ENCODE data around the gene CDC23. TPM values are rescaled to one million over a fixed set of nuclear protein-coding genes. Genes with fewer than 3 reads are reported as not detected.
A peak's percentile ranks its signal among the peaks of the same experiment; 100 is the strongest.
"Not testable (repeated sequence)": the region's sequence is repeated elsewhere in the genome, so short reads cannot be mapped to it uniquely, and the experiment has no call there.

The CDC23 gene
- total RNA-seq, 6 experiments from 2014 or later: 21.6 to 29.3 (median 28.6) TPM

DNA sequence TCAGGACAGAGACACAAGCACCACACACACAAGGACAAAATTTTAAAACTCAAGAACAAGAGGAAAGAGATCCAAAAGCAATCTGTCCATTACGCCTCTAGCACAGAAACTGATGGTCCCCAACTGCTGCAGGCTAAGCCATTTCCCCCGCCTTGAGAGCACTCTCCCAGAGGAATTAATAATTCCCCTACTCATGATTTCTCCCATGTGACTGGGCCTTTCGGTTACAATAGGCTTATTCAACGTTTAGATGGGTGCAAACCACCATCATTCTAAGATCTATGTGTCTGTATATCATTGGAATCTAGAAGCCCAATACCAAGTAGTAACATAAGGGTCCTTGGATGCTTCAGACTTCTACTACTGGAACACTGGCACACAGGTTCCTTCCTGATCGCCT lies 53.5 kb downstream of the CDC23 start:
- H3K36me3 Mint-ChIP-seq (ENCODE audit: low read depth): peaks cover 51% of the 10 kb centered on the region

DNA sequence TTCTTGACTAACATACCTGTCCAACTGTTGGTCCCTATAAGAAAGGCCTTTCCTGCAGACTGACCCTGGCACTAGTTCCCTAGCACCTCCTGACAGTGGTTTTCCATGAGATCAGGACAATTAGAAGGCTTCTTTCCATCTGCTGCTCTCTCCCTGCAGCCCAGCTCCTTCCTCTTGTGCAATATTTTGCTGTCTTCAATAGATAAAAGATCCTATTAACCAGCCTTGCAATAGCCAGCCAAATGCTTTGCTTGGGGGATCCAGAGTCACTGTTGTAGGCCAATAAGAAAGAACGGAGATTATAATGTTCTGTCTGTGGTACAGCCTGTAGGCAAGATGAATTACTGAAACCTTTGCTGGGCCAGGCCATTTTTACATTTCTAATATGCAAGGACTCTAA lies 55.5 kb downstream of the CDC23 start:
- Mint-ChIP-seq H3K4me3 (no peak overlapping the region), H3K27ac (no peak overlapping the region), H3K27me3 (ENCODE audit: insufficient read depth) (no peaks in the 10 kb centered on the region; the same call in 1 of the 2 replicates), H3K4me1 (ENCODE audit: low read depth) (no peaks in the 10 kb centered on the region), H3K9me3 (no peaks in the 10 kb centered on the region), H3K36me3 (ENCODE audit: low read depth) (peaks cover 34% of the 10 kb centered on the region)
- no peak for DNase-seq
- TF ChIP-seq, protein P1, sequence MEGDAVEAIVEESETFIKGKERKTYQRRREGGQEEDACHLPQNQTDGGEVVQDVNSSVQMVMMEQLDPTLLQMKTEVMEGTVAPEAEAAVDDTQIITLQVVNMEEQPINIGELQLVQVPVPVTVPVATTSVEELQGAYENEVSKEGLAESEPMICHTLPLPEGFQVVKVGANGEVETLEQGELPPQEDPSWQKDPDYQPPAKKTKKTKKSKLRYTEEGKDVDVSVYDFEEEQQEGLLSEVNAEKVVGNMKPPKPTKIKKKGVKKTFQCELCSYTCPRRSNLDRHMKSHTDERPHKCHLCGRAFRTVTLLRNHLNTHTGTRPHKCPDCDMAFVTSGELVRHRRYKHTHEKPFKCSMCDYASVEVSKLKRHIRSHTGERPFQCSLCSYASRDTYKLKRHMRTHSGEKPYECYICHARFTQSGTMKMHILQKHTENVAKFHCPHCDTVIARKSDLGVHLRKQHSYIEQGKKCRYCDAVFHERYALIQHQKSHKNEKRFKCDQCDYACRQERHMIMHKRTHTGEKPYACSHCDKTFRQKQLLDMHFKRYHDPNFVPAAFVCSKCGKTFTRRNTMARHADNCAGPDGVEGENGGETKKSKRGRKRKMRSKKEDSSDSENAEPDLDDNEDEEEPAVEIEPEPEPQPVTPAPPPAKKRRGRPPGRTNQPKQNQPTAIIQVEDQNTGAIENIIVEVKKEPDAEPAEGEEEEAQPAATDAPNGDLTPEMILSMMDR (IDR thresholded peaks at IDR 0.05): no peak

More for the DNA sequence above, 53.5 kb downstream of the CDC23 start:
- TF ChIP-seq, protein P1 (IDR thresholded peaks at IDR 0.05): no peak
- Mint-ChIP-seq H3K4me3 (no peak overlapping the region), H3K27me3 (ENCODE audit: insufficient read depth) (no peaks in the 10 kb centered on the region), H3K9me3 (no peaks in the 10 kb centered on the region), H3K27ac (no peak overlapping the region), H3K4me1 (ENCODE audit: low read depth) (no peaks in the 10 kb centered on the region)
- no peak for DNase-seq

DNA sequence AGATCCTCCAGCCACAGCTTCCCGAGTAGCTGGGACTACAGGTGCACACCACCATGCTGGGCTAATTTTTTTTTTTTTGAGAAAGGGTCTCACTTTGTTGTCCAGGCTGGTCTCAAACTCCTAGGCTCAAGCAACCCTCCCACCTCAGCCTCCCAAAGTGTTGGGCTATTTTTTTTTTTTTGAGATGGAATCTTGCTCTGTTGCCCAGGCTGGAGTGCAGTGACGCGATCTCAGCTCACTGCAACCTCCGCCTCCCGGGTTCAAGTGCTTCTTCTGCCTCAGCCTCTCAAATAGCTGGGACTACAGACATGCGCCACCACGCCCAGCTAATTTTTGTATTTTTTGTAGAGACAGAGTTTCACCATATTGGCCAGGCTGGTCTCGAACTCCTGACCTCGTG lies 57.1 kb downstream of the CDC23 start:
- H3K36me3 Mint-ChIP-seq (ENCODE audit: low read depth): peaks cover 33% of the 10 kb centered on the region
- H3K27me3 Mint-ChIP-seq (ENCODE audit: insufficient read depth): not testable (repeated sequence)

DNA sequence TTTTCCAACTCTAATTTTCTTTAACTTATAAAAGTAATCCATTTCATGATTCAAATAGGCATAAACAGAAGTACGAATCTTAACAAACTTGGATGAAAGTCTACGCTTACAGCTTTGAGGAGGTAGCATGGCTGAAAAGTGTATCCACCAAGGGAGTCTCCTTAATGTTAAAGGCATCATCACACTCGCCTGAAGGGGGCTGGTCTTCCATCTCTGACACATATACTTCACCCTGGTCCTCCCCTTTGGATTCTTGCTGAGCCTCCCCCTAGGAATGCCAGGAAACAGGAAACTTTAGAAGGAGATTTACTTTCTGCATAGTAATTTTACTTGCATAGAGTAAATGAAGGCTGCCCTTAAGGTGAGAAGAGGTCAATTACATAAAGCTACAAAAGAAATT lies 63.6 kb downstream of the CDC23 start:
- Mint-ChIP-seq H3K9me3 (no peaks in the 10 kb centered on the region), H3K4me1 (ENCODE audit: low read depth) (peaks cover 11% of the 10 kb centered on the region), H3K27me3 (ENCODE audit: insufficient read depth) (no peaks in the 10 kb centered on the region; the same call in 1 of the 2 replicates), H3K36me3 (ENCODE audit: low read depth) (no peaks in the 10 kb centered on the region), H3K4me3 (no peak overlapping the region), H3K27ac (no peak overlapping the region)
- TF ChIP-seq, protein P1 (IDR thresholded peaks at IDR 0.05): no peak; the same call in 1 of the 2 replicates
- DNase-seq: no peak

More for the DNA sequence above, 57.1 kb downstream of the CDC23 start:
- not testable (repeated sequence) for H3K4me1 Mint-ChIP-seq (ENCODE audit: low read depth); H3K27ac Mint-ChIP-seq; H3K9me3 Mint-ChIP-seq; H3K4me3 Mint-ChIP-seq; DNase-seq

DNA sequence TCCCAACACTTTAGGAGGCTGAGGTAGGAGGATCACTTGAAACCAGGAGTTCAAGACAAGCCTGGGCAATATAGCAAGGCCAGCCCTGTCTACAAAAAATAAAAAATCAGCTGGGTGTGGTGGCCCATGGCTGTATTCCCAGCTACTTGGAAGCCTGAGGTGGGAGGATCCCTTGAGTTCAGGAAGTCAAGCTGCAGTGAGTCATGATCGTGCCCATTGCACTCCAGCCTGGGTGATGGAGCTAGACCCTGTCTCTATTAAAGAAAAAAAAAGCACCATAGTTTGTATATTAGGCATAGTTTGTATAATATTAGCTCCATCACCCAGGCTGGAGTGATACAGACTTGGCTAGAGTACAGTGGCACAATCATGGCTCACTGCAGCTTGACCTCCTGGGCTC lies 64.3 kb downstream of the CDC23 start:
- peaks cover 11% of the 10 kb centered on the region for H3K4me1 Mint-ChIP-seq (ENCODE audit: low read depth)

DNA sequence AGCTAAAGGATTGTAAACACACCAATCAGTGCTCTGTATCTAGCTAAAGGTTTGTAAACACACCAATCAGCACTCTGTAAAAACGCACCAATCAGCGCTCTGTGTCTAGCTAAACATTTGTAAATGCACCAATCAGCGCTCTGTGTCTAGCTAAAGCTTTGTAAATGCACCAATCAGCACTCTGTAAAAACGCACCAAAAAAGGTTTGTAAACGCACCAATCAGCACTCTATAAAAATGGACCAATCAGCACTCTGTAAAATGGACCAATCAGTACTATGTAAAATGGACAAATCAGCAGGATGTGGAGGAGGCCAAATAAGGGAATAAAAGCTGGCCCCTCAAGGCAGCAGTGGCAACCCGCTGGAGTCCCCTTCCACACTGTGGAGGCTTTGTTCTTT lies 69.5 kb downstream of the CDC23 start:
- not testable (repeated sequence) for H3K27me3 Mint-ChIP-seq (ENCODE audit: insufficient read depth); H3K4me1 Mint-ChIP-seq (ENCODE audit: low read depth); H3K4me3 Mint-ChIP-seq; H3K27ac Mint-ChIP-seq; H3K36me3 Mint-ChIP-seq (ENCODE audit: low read depth); DNase-seq; H3K9me3 Mint-ChIP-seq

More for the DNA sequence above, 64.3 kb downstream of the CDC23 start:
- H3K27ac Mint-ChIP-seq: no peak overlapping the region
- peak; percentile 49 for DNase-seq
- no peaks in the 10 kb centered on the region for H3K9me3 Mint-ChIP-seq
- TF ChIP-seq, protein P1 (IDR thresholded peaks at IDR 0.05): no peak
- no peak overlapping the region for H3K4me3 Mint-ChIP-seq
- no peaks in the 10 kb centered on the region for H3K36me3 Mint-ChIP-seq (ENCODE audit: low read depth)
- H3K27me3 Mint-ChIP-seq (ENCODE audit: insufficient read depth): no peaks in the 10 kb centered on the region

DNA sequence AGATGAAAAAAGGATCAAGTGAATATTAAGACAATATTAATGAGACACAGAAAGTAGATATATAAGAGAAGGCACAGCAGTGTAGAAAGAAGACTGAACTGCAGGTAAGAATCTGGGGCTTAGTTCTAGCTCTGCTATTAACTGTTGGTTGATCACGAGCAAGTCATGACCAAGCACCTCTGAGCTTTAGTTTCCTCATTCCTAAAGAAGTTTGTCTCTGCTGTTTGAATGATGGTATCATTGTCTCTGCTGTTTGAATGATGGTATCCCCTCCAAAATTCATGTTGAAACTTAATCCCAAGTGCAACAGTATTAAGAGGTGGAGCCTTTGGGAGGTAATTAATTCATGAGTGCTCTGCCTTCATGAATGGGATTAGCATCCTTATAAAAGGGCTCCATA lies 71.4 kb downstream of the CDC23 start:
- Mint-ChIP-seq H3K4me3 (no peak overlapping the region), H3K36me3 (ENCODE audit: low read depth) (no peaks in the 10 kb centered on the region), H3K27me3 (ENCODE audit: insufficient read depth) (no peaks in the 10 kb centered on the region; the same call in 1 of the 2 replicates), H3K27ac (no peak overlapping the region), H3K4me1 (ENCODE audit: low read depth) (no peaks in the 10 kb centered on the region), H3K9me3 (no peaks in the 10 kb centered on the region)
- TF ChIP-seq, protein P1 (IDR thresholded peaks at IDR 0.05): no peak
- no peak for DNase-seq

Data from HFFc6 (cell line).